Endothelial cell (in vitro differentiated cells): ENCODE measurements around the gene CISD3. TPM values are rescaled to one million over a fixed set of nuclear protein-coding genes. Genes with fewer than 3 reads are reported as not detected.

Source experiments
- DNase-seq: peaks from one replicate; pipeline ENCODE4 v3.0.0; 2021; ENCODE audit warnings: low spot score
- H3K27ac Mint-ChIP-seq: one replicate; pipeline ENCODE4 v1.8.0; 2021; ENCODE audit warnings: mixed read lengths, inconsistent platforms; ENCODE audit not compliant: unreplicated experiment
- H3K27me3 Mint-ChIP-seq: one replicate; pipeline ENCODE4 v1.8.0; 2021; ENCODE audit warnings: mild to moderate bottlenecking, moderate library complexity, mixed read lengths, inconsistent platforms; ENCODE audit not compliant: unreplicated experiment
- H3K36me3 Mint-ChIP-seq: one replicate; pipeline ENCODE4 v1.8.0; 2021; ENCODE audit warnings: mild to moderate bottlenecking, low read depth, mixed read lengths, inconsistent platforms; ENCODE audit not compliant: unreplicated experiment
- H3K4me1 Mint-ChIP-seq: one replicate; pipeline ENCODE4 v1.8.0; 2021; ENCODE audit warnings: mild to moderate bottlenecking, mixed read lengths, inconsistent platforms; ENCODE audit not compliant: unreplicated experiment
- H3K4me3 Mint-ChIP-seq: one replicate; pipeline ENCODE4 v1.8.0; 2021; ENCODE audit warnings: mild to moderate bottlenecking, mixed read lengths, inconsistent platforms; ENCODE audit not compliant: unreplicated experiment
- H3K9me3 Mint-ChIP-seq: one replicate; pipeline ENCODE4 v1.8.0; 2021; ENCODE audit warnings: mixed read lengths, inconsistent platforms; ENCODE audit not compliant: unreplicated experiment
- CTCF ChIP-seq: fragments of 200-600 bp; sonication (generic); IDR thresholded peaks from one replicate; pipeline ENCODE4 v1.5.0; 2021; ENCODE audit warnings: antibody characterized with exemption; ENCODE audit not compliant: unreplicated experiment
- total RNA-seq: library from RNA; stranded (reverse); fragmentation: NEBNext Ultra II Directional; extraction: Animal tissue kit (Norgen Biotek cat#: 25700); gene quantifications from one replicate; pipeline ENCODE4 v1.2.1, GENCODE V29; 2021; ENCODE audit not compliant: unreplicated experiment

CISD3 gene
- total RNA-seq, 1 donor from 2014 or later: 17.0 TPM

- Mint-ChIP-seq H3K36me3 (peaks cover 20% of the 10 kb centered on the region), H3K4me1 (peaks cover 35% of the 10 kb centered on the region), H3K27ac (peak overlapping the region; percentile 96), H3K27me3 (peaks cover 12% of the 10 kb centered on the region), H3K9me3 (no peaks in the 10 kb centered on the region), H3K4me3 (peak overlapping the region; percentile 98)
- DNase-seq: no peak
- TF ChIP-seq CTCF: no peak
Observed at GRCh38 chr17:38753071-38753506, 22.9 kb downstream of the CISD3 start.

DNA sequence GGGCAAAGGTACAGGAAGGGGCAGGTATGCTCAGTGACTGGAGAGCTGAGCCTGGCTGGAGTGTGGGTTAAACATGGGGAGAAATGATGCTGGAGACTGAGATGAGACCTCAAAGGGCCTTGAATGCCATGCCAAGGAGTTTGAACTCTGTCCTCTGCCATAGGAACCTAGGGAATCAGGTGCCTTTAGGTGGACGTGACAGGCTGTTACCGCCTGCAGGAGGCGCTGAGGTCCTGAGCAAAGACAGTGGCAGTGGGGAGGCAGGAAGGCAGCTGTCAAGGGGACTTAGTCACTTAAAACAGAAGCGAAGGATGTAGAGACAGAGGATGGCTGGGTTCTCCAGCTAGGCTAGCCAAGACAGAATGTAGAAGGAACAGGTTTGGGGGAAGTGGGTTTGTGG is 31.5 kb downstream of the CISD3 start:
- H3K27me3 Mint-ChIP-seq: peaks cover 2% of the 10 kb centered on the region
- peaks cover 5% of the 10 kb centered on the region for H3K4me1 Mint-ChIP-seq
- TF ChIP-seq CTCF: peak; percentile 38
- peak; percentile 63 for DNase-seq
- H3K27ac Mint-ChIP-seq: no peak overlapping the region
- peak overlapping the region; percentile 44 for H3K4me3 Mint-ChIP-seq
- no peaks in the 10 kb centered on the region for H3K9me3 Mint-ChIP-seq
- H3K36me3 Mint-ChIP-seq: peaks cover 33% of the 10 kb centered on the region

- H3K4me1 Mint-ChIP-seq: peaks cover 5% of the 10 kb centered on the region
- H3K9me3 Mint-ChIP-seq: no peaks in the 10 kb centered on the region
- H3K27me3 Mint-ChIP-seq: peaks cover 2% of the 10 kb centered on the region
- H3K36me3 Mint-ChIP-seq: peaks cover 38% of the 10 kb centered on the region
- no peak for DNase-seq
- H3K4me3 Mint-ChIP-seq: no peak overlapping the region
- TF ChIP-seq CTCF: no peak
- no peak overlapping the region for H3K27ac Mint-ChIP-seq
Observed at GRCh38 chr17:38762231-38762630, 32.1 kb downstream of the CISD3 start.

GRCh38 chr17:38766341-38766740 is 36.2 kb downstream of the CISD3 start:
- Mint-ChIP-seq H3K36me3 (peaks cover 50% of the 10 kb centered on the region), H3K27me3 (peaks cover 2% of the 10 kb centered on the region), H3K4me3 (no peak overlapping the region), H3K4me1 (peaks cover 7% of the 10 kb centered on the region), H3K27ac (no peak overlapping the region), H3K9me3 (no peaks in the 10 kb centered on the region)
- DNase-seq: no peak
- TF ChIP-seq CTCF: no peak

GRCh38 chr17:38768417-38768816 is 38.3 kb downstream of the CISD3 start:
- H3K4me1 Mint-ChIP-seq: peaks cover 5% of the 10 kb centered on the region
- H3K36me3 Mint-ChIP-seq: peaks cover 55% of the 10 kb centered on the region

More at GRCh38 chr17:38768417-38768816, 38.3 kb downstream of the CISD3 start:
- TF ChIP-seq CTCF: no peak
- Mint-ChIP-seq H3K9me3 (no peaks in the 10 kb centered on the region), H3K4me3 (no peak overlapping the region), H3K27me3 (peaks cover 5% of the 10 kb centered on the region), H3K27ac (peak overlapping the region; percentile 52)
- DNase-seq: no peak
